Measurements from ENCODE around the gene BBOF1.
"Not testable (repeated sequence)": the region's sequence is repeated elsewhere in the genome, so short reads cannot be mapped to it uniquely, and the experiment has no call there.

Gene BBOF1

GRCh38 chr14:73995977-73996378 lies 23.2 kb upstream of the BBOF1 start:
- H3K4me3 ChIP-seq (replicated peaks; ENCODE audit: low read depth, low read length) = no peak overlapping the region
- no peak for DNase-seq (ENCODE audit: extremely low read depth, low read depth)
- TF ChIP-seq, protein P1, sequence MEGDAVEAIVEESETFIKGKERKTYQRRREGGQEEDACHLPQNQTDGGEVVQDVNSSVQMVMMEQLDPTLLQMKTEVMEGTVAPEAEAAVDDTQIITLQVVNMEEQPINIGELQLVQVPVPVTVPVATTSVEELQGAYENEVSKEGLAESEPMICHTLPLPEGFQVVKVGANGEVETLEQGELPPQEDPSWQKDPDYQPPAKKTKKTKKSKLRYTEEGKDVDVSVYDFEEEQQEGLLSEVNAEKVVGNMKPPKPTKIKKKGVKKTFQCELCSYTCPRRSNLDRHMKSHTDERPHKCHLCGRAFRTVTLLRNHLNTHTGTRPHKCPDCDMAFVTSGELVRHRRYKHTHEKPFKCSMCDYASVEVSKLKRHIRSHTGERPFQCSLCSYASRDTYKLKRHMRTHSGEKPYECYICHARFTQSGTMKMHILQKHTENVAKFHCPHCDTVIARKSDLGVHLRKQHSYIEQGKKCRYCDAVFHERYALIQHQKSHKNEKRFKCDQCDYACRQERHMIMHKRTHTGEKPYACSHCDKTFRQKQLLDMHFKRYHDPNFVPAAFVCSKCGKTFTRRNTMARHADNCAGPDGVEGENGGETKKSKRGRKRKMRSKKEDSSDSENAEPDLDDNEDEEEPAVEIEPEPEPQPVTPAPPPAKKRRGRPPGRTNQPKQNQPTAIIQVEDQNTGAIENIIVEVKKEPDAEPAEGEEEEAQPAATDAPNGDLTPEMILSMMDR (IDR thresholded peaks at IDR 0.05; ENCODE audit: low read depth, low read length, missing control alignments) = no peak

- no peak overlapping the region for H3K4me3 ChIP-seq (replicated peaks; ENCODE audit: low read depth, low read length)
- TF ChIP-seq, protein P1 (IDR thresholded peaks at IDR 0.05; ENCODE audit: low read depth, low read length, missing control alignments) = no peak
- no peak for DNase-seq (ENCODE audit: extremely low read depth, low read depth)
These were observed 22.4 kb upstream of the BBOF1 start for GRCh38 chr14:73996731-73997107.

DNA sequence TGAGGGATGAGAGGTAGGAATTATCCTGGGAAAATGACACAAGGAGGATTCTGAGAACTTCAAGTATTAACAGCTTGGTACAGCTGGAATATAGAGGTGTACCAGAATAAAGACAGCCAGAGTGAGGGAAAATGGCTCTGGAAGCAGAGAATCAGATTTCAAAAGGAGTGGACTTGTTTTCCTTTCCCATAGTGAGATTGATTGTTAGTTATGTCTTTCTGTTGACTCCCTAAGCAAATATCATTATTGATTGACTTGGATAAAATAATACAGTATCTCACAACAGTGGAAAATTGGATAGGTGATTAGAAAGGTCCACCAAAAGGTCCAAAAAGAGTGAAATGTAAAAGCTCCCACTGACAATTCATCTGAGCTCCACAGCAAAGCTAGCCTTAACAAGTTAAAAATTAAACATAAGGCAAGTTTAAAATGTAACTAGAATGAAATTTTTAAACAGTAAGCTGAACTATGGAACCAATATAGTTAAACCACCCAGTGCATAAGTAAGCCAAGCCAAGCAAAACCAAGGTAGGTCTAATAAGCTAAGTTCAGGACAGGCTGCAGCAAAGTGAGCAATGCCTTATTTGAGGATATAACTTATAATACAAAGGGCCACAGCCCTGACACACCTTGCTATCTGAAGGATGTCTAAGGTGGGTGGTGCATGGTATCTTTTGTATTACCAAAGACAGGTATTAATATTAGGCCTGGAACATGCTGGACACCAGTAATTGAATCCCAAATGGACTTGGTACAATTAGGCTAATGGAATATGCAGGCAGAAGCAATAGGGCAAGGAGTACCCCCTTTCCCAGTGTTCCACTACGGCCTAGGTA lies 21.8 kb upstream of the BBOF1 start:
- DNase-seq (ENCODE audit: extremely low read depth, low read depth) = no peak
- TF ChIP-seq, protein P1 (IDR thresholded peaks at IDR 0.05; ENCODE audit: low read depth, low read length, missing control alignments) = no peak
- H3K4me3 ChIP-seq (replicated peaks; ENCODE audit: low read depth, low read length) = no peak overlapping the region

DNA sequence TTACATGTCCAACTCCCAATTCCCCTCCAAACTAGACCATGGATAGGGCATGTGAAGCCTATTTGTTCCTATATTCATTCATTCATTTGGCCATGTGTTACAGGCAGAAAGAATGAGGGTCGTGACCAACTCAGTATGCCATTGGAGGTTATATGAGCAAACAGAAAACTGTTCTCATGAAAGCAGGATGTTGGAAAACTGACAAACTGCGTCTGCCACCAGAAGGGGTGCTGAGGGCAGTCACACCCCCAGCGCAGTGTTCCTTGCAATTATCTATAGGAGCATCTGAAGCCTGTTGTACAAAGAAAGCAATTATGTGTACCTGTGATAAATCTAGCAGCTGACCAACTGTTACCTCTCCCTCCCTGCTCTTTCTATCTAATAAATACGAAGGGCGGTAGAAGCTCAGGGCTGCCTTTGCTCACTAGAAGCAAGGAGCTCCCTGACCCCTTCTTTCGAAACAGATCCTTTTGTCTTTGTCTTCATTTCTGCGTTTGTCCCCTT lies 21.2 kb upstream of the BBOF1 start:
- DNase-seq (ENCODE audit: extremely low read depth, low read depth) = no peak
- TF ChIP-seq, protein P1 (IDR thresholded peaks at IDR 0.05; ENCODE audit: low read depth, low read length, missing control alignments) = no peak
- no peak overlapping the region for H3K4me3 ChIP-seq (replicated peaks; ENCODE audit: low read depth, low read length)

GRCh38 chr14:73998726-73999125 lies 20.4 kb upstream of the BBOF1 start:
- TF ChIP-seq, protein P1 (IDR thresholded peaks at IDR 0.05; ENCODE audit: low read depth, low read length, missing control alignments) = no peak
- no peak overlapping the region for H3K4me3 ChIP-seq (replicated peaks; ENCODE audit: low read depth, low read length)
- DNase-seq (ENCODE audit: extremely low read depth, low read depth) = no peak

DNA sequence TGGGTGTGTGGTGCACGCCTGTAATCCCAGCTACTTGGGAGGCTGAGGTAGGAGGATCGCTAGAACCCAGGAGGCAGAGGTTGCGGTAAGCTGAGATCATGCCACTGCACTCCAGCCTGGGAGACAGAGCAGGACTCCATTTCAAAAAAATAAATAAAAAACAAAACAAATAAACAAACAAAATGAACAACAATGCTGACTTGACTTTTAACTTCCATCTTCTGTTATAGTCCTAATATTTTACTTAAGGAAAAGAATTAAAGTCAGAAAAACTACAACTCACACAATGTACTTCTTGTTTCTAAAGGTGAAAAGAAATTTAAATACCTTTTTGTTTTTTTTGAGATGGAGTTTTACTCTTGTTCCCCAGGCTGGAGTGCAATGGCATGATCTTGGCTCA lies 13.5 kb upstream of the BBOF1 start:
- not testable (repeated sequence) for DNase-seq (ENCODE audit: extremely low read depth, low read depth); H3K4me3 ChIP-seq (replicated peaks; ENCODE audit: low read depth, low read length)

- TF ChIP-seq, protein P1 (IDR thresholded peaks at IDR 0.05; ENCODE audit: low read depth, low read length, missing control alignments) = no peak
- no peak for DNase-seq (ENCODE audit: extremely low read depth, low read depth)
- no peak overlapping the region for H3K4me3 ChIP-seq (replicated peaks; ENCODE audit: low read depth, low read length)
These were observed 10.2 kb upstream of the BBOF1 start for GRCh38 chr14:74008843-74009499.

All from HFF-Myc (cell line).